GM10266 (cell line): ENCODE data around the gene ARHGEF4.
A peak's percentile ranks its signal among the peaks of the same experiment; 100 is the strongest.

Experiments used
- DNase-seq: peaks from one replicate; pipeline ENCODE4 v3.0.0; 2012; ENCODE audit errors: extremely low spot score
- CTCF ChIP-seq: IDR thresholded peaks from 2 replicates; pipeline ENCODE4 v1.5.1; 2012; ENCODE audit warnings: mild to moderate bottlenecking, low read depth; ENCODE audit not compliant: control insufficient read depth, insufficient read depth; ENCODE audit errors: missing control alignments

ARHGEF4 gene

GRCh38 chr2:130871843-130872740, 35.4 kb downstream of the ARHGEF4 start:
- DNase-seq: no peak
- no peak for TF ChIP-seq CTCF

GRCh38 chr2:130872741-130873125, 36.0 kb downstream of the ARHGEF4 start:
- TF ChIP-seq CTCF: no peak

GRCh38 chr2:130873700-130874346, 37.1 kb downstream of the ARHGEF4 start:
- DNase-seq: peak; percentile 76
- TF ChIP-seq CTCF: peak; percentile 73

More at GRCh38 chr2:130872741-130873125, 36.0 kb downstream of the ARHGEF4 start:
- no peak for DNase-seq

- no peak for DNase-seq
Observed at GRCh38 chr2:130874512-130874911, 37.8 kb downstream of the ARHGEF4 start.

GRCh38 chr2:130875935-130876334, 39.2 kb downstream of the ARHGEF4 start:
- TF ChIP-seq CTCF: no peak
- no peak for DNase-seq

More at GRCh38 chr2:130874512-130874911, 37.8 kb downstream of the ARHGEF4 start:
- no peak for TF ChIP-seq CTCF

GRCh38 chr2:130877258-130877657, 40.5 kb downstream of the ARHGEF4 start:
- no peak for DNase-seq
- TF ChIP-seq CTCF: no peak

- no peak for TF ChIP-seq CTCF
Observed at GRCh38 chr2:130878316-130878715, 41.6 kb downstream of the ARHGEF4 start.

More at GRCh38 chr2:130878316-130878715, 41.6 kb downstream of the ARHGEF4 start:
- DNase-seq: no peak
